WTC11 (cell line): ENCODE results near the gene OR5H1. TPM values are rescaled to one million over a fixed set of nuclear protein-coding genes. Genes with fewer than 3 reads are reported as not detected.

Source experiments
- ATAC-seq: fragments of 200-7000 bp; cut with Tn5 transposase; 2 replicates; pipeline ENCODE4 v1.10.0; 2021; ENCODE audit warnings: mild to moderate bottlenecking, moderate library complexity
- Bru-seq: library from RNA; stranded (reverse); fragments of 400-500 nt; gene quantifications from one replicate; lab custom pipeline; 2021; lab: Mats Ljungman, UMichigan
- CTCF ChIA-PET: fragments of 300-600 bp; sonication (Branson Sonifier 250); formaldehyde crosslinking; loops from one replicate; lab custom pipeline; 2021; ENCODE audit warnings: antibody characterized with exemption; lab: Charles Lee
- POLR2A ChIA-PET: fragments of 350-600 bp; sonication (Branson Sonifier 250); formaldehyde crosslinking; loops from one replicate; lab custom pipeline; 2021; ENCODE audit warnings: antibody characterized with exemption; lab: Charles Lee
- DNase-seq: peaks from one replicate; pipeline ENCODE4 v3.0.0; 2021; ENCODE audit warnings: low spot score
- H3K27ac Mint-ChIP-seq: 2 replicates; pipeline ENCODE4 v1.8.0; 2021; ENCODE audit warnings: mixed read lengths
- H3K27me3 Mint-ChIP-seq: 2 replicates; pipeline ENCODE4 v1.8.0; 2021; ENCODE audit warnings: low read depth, mild to moderate bottlenecking, moderate library complexity, mixed read lengths
- H3K36me3 Mint-ChIP-seq: 2 replicates; pipeline ENCODE4 v1.8.0; 2021; ENCODE audit warnings: mixed read lengths
- H3K4me1 Mint-ChIP-seq: 2 replicates; pipeline ENCODE4 v1.8.0; 2022; ENCODE audit warnings: mixed read lengths
- H3K4me3 Mint-ChIP-seq: 2 replicates; pipeline ENCODE4 v1.8.0; 2021; ENCODE audit warnings: mild to moderate bottlenecking, moderate library complexity, mixed read lengths
- H3K9me3 Mint-ChIP-seq: 2 replicates; pipeline ENCODE4 v1.8.0; 2021; ENCODE audit warnings: mixed read lengths
- CBFB ChIP-seq: sonication (generic); formaldehyde crosslinking; IDR thresholded peaks from 2 replicates; pipeline ENCODE4 v1.8.1; 2022; ENCODE audit warnings: mild to moderate bottlenecking, low read depth, missing genetic modification reagents
- GABPB1 ChIP-seq: sonication (generic); formaldehyde crosslinking; IDR thresholded peaks from 2 replicates; pipeline ENCODE4 v1.8.1; 2023; ENCODE audit warnings: mild to moderate bottlenecking, missing genetic modification reagents
- GRHL2 ChIP-seq: fragments of 250-450 bp; sonication (Bioruptor Pico); IDR thresholded peaks from 2 replicates; pipeline ENCODE4 v1.8.0; 2022; ENCODE audit warnings: mild to moderate bottlenecking, moderate library complexity; ENCODE audit not compliant: insufficient replicate concordance, severe bottlenecking
- NFE2L1 ChIP-seq: sonication (generic); formaldehyde crosslinking; IDR thresholded peaks from 2 replicates; pipeline ENCODE4 v1.8.1; 2023; ENCODE audit warnings: missing genetic modification reagents
- PRRX2 ChIP-seq: fragments of 250-450 bp; sonication (Bioruptor Pico); IDR thresholded peaks from 2 replicates; pipeline ENCODE4 v1.8.0; 2021; ENCODE audit warnings: mild to moderate bottlenecking
- RELA ChIP-seq: sonication (generic); formaldehyde crosslinking; IDR thresholded peaks from 2 replicates; pipeline ENCODE4 v1.8.1; 2022; ENCODE audit warnings: missing genetic modification reagents, mild to moderate bottlenecking, borderline replicate concordance
- RORB ChIP-seq: fragments of 250-450 bp; sonication (Bioruptor Pico); IDR thresholded peaks from 2 replicates; pipeline ENCODE4 v1.9.0; 2021; ENCODE audit warnings: mild to moderate bottlenecking
- TEAD4 ChIP-seq: sonication (generic); formaldehyde crosslinking; IDR thresholded peaks from 2 replicates; pipeline ENCODE4 v1.8.0; 2022; ENCODE audit warnings: mild to moderate bottlenecking, missing genetic modification reagents
- ZNF121 ChIP-seq: sonication (generic); formaldehyde crosslinking; IDR thresholded peaks from 2 replicates; pipeline ENCODE4 v1.8.0; 2023; ENCODE audit warnings: missing genetic modification reagents
- ZNF263 ChIP-seq: sonication (generic); formaldehyde crosslinking; IDR thresholded peaks from 2 replicates; pipeline ENCODE4 v1.8.1; 2022; ENCODE audit warnings: low read depth, mild to moderate bottlenecking, moderate library complexity, missing genetic modification reagents
- ZNF396 ChIP-seq: fragments of 250-450 bp; sonication (Bioruptor Pico); IDR thresholded peaks from 2 replicates; pipeline ENCODE4 v1.8.0; 2021; ENCODE audit warnings: mild to moderate bottlenecking, moderate library complexity, borderline replicate concordance
- long read RNA-seq, 3 experiments: library from RNA in 1 of 3; library from capped mRNA in 1 of 3; library from polyadenylated mRNA in 1 of 3; unstranded in 2 of 3; stranded (forward) in 1 of 3; transcript quantifications; one replicate each; pipeline ENCODE4 v2.0.0, GENCODE V29; 2021
- total RNA-seq: library from RNA; stranded (reverse); gene quantifications from 3 replicates; pipeline ENCODE4 v1.2.3, GENCODE V29; 2021
- TF ChIP-seq, protein P1 (sequence below): sonication (generic); formaldehyde crosslinking; IDR thresholded peaks from 2 replicates; pipeline ENCODE4 v1.8.1; 2023; ENCODE audit warnings: mild to moderate bottlenecking, missing genetic modification reagents
- TF ChIP-seq, protein P2 (sequence below): fragments of 250-450 bp; sonication (Bioruptor Pico); IDR thresholded peaks from 2 replicates; pipeline ENCODE4 v2.1.2; 2022; ENCODE audit warnings: mild to moderate bottlenecking, moderate library complexity
- TF ChIP-seq, protein P3 (sequence below): fragments of 250-450 bp; sonication (Bioruptor Pico); conservative IDR thresholded peaks from 2 replicates; pipeline ENCODE4 v1.9.0; 2021; ENCODE audit warnings: mild to moderate bottlenecking
- TF ChIP-seq, protein P4 (sequence below): fragments of 250-450 bp; sonication (Bioruptor Pico); IDR thresholded peaks from 2 replicates; pipeline ENCODE4 v1.8.0; 2021; ENCODE audit warnings: mild to moderate bottlenecking
- TF ChIP-seq, protein P5 (sequence below): sonication (generic); formaldehyde crosslinking; IDR thresholded peaks from 2 replicates; pipeline ENCODE4 v1.8.0; 2023; ENCODE audit warnings: missing genetic modification reagents, mild to moderate bottlenecking, borderline replicate concordance
- TF ChIP-seq, protein P6 (sequence below): sonication (generic); formaldehyde crosslinking; IDR thresholded peaks from 2 replicates; pipeline ENCODE4 v1.8.0; 2022; ENCODE audit warnings: mild to moderate bottlenecking, missing genetic modification reagents
- TF ChIP-seq, protein P7 (sequence below): sonication (generic); formaldehyde crosslinking; IDR thresholded peaks from 2 replicates; pipeline ENCODE4 v1.8.1; 2022; ENCODE audit warnings: low read depth, missing genetic modification reagents, borderline replicate concordance
- TF ChIP-seq, protein P8 (sequence below): sonication (generic); formaldehyde crosslinking; IDR thresholded peaks from 2 replicates; pipeline ENCODE4 v1.8.1; 2023; ENCODE audit warnings: mild to moderate bottlenecking, moderate library complexity, missing genetic modification reagents
- TF ChIP-seq, protein P9 (sequence below): sonication (generic); formaldehyde crosslinking; IDR thresholded peaks from 2 replicates; pipeline ENCODE4 v1.8.1; 2022; ENCODE audit warnings: missing genetic modification reagents, borderline replicate concordance

Gene OR5H1
- total RNA-seq (0.02 TPM in 1 of 3 replicates, not detected in the others), Bru-seq, nascent RNA (not detected)
- long read RNA-seq, experiment 1 = 0 reads
- long read RNA-seq, experiment 2 = 0 reads
- long read RNA-seq, experiment 3 = 0 reads

DNA sequence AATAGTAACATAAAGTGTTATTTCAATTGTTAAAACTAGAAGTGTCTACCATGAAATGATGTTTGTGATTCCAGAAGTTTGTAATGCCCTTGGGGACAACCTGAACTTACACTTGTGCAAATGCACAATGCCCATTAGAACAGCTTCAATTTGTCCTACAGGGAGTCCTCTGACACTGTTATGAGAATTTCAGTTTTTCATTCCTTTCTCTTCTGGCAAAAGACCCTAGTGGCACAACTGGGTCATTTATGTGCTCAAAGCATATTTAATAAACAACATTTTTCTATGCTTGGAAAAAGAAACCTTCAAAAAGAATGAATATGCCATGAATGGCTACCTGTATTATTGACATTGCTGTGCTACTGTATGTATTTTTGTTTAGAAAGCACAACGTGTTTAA lies at the start of gene OR5H1:
Gene OR5H1 (plus strand): TSS at position 301 of the 400 bp plus-strand sequence. CDS start 1,977 bp downstream, outside the sequence.
- POLR2A ChIA-PET = no interaction called here
- H3K36me3 Mint-ChIP-seq = no peaks in the 10 kb centered on the region
- CTCF ChIA-PET = no interaction called here

More for the DNA sequence above, at the start of gene OR5H1:
- ATAC-seq (no peak), DNase-seq (no peak)
- TF ChIP-seq, protein P1, sequence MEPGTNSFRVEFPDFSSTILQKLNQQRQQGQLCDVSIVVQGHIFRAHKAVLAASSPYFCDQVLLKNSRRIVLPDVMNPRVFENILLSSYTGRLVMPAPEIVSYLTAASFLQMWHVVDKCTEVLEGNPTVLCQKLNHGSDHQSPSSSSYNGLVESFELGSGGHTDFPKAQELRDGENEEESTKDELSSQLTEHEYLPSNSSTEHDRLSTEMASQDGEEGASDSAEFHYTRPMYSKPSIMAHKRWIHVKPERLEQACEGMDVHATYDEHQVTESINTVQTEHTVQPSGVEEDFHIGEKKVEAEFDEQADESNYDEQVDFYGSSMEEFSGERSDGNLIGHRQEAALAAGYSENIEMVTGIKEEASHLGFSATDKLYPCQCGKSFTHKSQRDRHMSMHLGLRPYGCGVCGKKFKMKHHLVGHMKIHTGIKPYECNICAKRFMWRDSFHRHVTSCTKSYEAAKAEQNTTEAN (CRISPR knock-in tag) = no peak
- TF ChIP-seq ZNF263 (CRISPR knock-in tag) = no peak
- no peak for TF ChIP-seq GRHL2
- TF ChIP-seq NFE2L1 = no peak
- no peak for TF ChIP-seq ZNF121 (CRISPR knock-in tag)
- no peak for TF ChIP-seq ZNF396 (CRISPR knock-in tag)
- TF ChIP-seq PRRX2 = no peak
- TF ChIP-seq, protein P2, sequence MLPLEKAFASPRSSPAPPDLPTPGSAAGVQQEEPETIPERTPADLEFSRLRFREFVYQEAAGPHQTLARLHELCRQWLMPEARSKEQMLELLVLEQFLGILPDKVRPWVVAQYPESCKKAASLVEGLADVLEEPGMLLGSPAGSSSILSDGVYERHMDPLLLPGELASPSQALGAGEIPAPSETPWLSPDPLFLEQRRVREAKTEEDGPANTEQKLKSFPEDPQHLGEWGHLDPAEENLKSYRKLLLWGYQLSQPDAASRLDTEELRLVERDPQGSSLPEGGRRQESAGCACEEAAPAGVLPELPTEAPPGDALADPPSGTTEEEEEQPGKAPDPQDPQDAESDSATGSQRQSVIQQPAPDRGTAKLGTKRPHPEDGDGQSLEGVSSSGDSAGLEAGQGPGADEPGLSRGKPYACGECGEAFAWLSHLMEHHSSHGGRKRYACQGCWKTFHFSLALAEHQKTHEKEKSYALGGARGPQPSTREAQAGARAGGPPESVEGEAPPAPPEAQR = no peak
- TF ChIP-seq RELA (CRISPR knock-in tag) = no peak
- TF ChIP-seq, protein P3, sequence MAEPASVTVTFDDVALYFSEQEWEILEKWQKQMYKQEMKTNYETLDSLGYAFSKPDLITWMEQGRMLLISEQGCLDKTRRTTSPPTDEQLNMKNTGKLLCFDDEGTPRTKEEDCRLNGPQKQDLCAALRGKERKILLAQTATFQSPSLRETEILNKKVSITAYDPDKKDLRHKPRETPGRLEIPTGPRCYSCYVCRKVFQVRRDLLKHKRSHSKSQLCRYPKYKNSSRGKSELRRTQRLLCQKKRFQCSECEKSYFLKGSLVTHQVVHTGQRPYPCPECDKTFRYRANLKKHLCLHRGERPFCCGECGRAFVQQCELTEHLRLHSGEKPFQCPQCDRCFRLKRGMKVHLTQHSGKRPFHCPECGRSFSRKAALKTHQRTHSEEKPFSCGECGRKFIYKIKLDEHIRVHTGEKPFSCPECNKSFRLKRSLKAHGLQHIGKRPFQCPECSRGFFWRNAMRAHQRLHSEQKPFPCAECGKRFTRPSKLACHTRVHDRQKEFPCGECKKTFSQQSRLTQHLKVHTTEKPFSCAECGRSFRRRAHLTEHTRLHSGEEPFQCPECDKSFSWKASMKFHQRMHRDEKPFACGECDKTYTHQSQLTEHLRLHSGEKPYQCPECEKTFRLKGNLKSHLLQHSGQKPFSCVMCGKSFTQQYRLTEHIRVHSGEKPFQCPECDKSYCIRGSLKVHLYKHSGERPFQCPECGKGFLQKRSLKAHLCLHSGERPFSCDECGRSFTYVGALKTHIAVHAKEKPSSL (CRISPR knock-in tag) = no peak
- TF ChIP-seq, protein P4, sequence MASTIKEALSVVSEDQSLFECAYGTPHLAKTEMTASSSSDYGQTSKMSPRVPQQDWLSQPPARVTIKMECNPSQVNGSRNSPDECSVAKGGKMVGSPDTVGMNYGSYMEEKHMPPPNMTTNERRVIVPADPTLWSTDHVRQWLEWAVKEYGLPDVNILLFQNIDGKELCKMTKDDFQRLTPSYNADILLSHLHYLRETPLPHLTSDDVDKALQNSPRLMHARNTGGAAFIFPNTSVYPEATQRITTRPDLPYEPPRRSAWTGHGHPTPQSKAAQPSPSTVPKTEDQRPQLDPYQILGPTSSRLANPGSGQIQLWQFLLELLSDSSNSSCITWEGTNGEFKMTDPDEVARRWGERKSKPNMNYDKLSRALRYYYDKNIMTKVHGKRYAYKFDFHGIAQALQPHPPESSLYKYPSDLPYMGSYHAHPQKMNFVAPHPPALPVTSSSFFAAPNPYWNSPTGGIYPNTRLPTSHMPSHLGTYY (CRISPR knock-in tag) = no peak
- TF ChIP-seq, protein P5, sequence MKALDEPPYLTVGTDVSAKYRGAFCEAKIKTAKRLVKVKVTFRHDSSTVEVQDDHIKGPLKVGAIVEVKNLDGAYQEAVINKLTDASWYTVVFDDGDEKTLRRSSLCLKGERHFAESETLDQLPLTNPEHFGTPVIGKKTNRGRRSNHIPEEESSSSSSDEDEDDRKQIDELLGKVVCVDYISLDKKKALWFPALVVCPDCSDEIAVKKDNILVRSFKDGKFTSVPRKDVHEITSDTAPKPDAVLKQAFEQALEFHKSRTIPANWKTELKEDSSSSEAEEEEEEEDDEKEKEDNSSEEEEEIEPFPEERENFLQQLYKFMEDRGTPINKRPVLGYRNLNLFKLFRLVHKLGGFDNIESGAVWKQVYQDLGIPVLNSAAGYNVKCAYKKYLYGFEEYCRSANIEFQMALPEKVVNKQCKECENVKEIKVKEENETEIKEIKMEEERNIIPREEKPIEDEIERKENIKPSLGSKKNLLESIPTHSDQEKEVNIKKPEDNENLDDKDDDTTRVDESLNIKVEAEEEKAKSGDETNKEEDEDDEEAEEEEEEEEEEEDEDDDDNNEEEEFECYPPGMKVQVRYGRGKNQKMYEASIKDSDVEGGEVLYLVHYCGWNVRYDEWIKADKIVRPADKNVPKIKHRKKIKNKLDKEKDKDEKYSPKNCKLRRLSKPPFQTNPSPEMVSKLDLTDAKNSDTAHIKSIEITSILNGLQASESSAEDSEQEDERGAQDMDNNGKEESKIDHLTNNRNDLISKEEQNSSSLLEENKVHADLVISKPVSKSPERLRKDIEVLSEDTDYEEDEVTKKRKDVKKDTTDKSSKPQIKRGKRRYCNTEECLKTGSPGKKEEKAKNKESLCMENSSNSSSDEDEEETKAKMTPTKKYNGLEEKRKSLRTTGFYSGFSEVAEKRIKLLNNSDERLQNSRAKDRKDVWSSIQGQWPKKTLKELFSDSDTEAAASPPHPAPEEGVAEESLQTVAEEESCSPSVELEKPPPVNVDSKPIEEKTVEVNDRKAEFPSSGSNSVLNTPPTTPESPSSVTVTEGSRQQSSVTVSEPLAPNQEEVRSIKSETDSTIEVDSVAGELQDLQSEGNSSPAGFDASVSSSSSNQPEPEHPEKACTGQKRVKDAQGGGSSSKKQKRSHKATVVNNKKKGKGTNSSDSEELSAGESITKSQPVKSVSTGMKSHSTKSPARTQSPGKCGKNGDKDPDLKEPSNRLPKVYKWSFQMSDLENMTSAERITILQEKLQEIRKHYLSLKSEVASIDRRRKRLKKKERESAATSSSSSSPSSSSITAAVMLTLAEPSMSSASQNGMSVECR = no peak
- TF ChIP-seq, protein P6, sequence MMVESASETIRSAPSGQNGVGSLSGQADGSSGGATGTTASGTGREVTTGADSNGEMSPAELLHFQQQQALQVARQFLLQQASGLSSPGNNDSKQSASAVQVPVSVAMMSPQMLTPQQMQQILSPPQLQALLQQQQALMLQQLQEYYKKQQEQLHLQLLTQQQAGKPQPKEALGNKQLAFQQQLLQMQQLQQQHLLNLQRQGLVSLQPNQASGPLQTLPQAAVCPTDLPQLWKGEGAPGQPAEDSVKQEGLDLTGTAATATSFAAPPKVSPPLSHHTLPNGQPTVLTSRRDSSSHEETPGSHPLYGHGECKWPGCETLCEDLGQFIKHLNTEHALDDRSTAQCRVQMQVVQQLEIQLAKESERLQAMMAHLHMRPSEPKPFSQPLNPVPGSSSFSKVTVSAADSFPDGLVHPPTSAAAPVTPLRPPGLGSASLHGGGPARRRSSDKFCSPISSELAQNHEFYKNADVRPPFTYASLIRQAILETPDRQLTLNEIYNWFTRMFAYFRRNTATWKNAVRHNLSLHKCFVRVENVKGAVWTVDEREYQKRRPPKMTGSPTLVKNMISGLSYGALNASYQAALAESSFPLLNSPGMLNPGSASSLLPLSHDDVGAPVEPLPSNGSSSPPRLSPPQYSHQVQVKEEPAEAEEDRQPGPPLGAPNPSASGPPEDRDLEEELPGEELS (CRISPR knock-in tag) = no peak
- no peak for TF ChIP-seq RORB (CRISPR knock-in tag)
- TF ChIP-seq, protein P7, sequence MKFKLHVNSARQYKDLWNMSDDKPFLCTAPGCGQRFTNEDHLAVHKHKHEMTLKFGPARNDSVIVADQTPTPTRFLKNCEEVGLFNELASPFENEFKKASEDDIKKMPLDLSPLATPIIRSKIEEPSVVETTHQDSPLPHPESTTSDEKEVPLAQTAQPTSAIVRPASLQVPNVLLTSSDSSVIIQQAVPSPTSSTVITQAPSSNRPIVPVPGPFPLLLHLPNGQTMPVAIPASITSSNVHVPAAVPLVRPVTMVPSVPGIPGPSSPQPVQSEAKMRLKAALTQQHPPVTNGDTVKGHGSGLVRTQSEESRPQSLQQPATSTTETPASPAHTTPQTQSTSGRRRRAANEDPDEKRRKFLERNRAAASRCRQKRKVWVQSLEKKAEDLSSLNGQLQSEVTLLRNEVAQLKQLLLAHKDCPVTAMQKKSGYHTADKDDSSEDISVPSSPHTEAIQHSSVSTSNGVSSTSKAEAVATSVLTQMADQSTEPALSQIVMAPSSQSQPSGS (CRISPR knock-in tag) = no peak
- TF ChIP-seq, protein P8, sequence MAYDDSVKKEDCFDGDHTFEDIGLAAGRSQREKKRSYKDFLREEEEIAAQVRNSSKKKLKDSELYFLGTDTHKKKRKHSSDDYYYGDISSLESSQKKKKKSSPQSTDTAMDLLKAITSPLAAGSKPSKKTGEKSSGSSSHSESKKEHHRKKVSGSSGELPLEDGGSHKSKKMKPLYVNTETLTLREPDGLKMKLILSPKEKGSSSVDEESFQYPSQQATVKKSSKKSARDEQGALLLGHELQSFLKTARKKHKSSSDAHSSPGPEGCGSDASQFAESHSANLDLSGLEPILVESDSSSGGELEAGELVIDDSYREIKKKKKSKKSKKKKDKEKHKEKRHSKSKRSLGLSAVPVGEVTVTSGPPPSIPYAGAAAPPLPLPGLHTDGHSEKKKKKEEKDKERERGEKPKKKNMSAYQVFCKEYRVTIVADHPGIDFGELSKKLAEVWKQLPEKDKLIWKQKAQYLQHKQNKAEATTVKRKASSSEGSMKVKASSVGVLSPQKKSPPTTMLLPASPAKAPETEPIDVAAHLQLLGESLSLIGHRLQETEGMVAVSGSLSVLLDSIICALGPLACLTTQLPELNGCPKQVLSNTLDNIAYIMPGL (CRISPR knock-in tag) = no peak
- TF ChIP-seq CBFB (CRISPR knock-in tag) = no peak
- no peak for TF ChIP-seq GABPB1 (CRISPR knock-in tag)
- TF ChIP-seq, protein P9, sequence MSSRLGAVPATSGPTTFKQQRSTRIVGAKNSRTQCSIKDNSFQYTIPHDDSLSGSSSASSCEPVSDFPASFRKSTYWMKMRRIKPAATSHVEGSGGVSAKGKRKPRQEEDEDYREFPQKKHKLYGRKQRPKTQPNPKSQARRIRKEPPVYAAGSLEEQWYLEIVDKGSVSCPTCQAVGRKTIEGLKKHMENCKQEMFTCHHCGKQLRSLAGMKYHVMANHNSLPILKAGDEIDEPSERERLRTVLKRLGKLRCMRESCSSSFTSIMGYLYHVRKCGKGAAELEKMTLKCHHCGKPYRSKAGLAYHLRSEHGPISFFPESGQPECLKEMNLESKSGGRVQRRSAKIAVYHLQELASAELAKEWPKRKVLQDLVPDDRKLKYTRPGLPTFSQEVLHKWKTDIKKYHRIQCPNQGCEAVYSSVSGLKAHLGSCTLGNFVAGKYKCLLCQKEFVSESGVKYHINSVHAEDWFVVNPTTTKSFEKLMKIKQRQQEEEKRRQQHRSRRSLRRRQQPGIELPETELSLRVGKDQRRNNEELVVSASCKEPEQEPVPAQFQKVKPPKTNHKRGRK (CRISPR knock-in tag) = no peak
- no peak for TF ChIP-seq TEAD4
- peaks cover 11% of the 10 kb centered on the region for H3K9me3 Mint-ChIP-seq
- no peaks in the 10 kb centered on the region for H3K27me3 Mint-ChIP-seq
- H3K4me1 Mint-ChIP-seq = no peaks in the 10 kb centered on the region
- no peak within 1 kb of the TSS for H3K27ac Mint-ChIP-seq
- no peak within 1 kb of the TSS for H3K4me3 Mint-ChIP-seq
